H9 (cell line): Measurements from ENCODE around the gene CDH7. TPM values are rescaled to one million over a fixed set of nuclear protein-coding genes. Genes with fewer than 3 reads are reported as not detected.

Source experiments
- DNase-seq: peaks from one replicate; pipeline ENCODE4 v3.0.0-alpha.2; 2017
- H2AFZ ChIP-seq: one replicate; pipeline ENCODE4 v1.6.1; 2013; ENCODE audit warnings: mild to moderate bottlenecking, low read length, control low read depth, moderate library complexity
- H2AK5ac ChIP-seq: 2 replicates; pipeline ENCODE4 v1.6.1; 2013; ENCODE audit warnings: low read length, control low read depth, mixed read lengths; ENCODE audit not compliant: insufficient read length
- H2BK120ac ChIP-seq: one replicate; pipeline ENCODE4 v1.6.1; 2013; ENCODE audit warnings: low read depth, mild to moderate bottlenecking, low read length, control low read depth, inconsistent platforms; ENCODE audit not compliant: poor library complexity, severe bottlenecking
- H2BK12ac ChIP-seq: 2 replicates; pipeline ENCODE4 v1.6.1; 2013; ENCODE audit warnings: low read length, control low read depth, mixed read lengths, low read depth; ENCODE audit not compliant: insufficient read length
- H2BK15ac ChIP-seq: 2 replicates; pipeline ENCODE4 v1.6.1; 2013; ENCODE audit warnings: low read depth, low read length, control low read depth
- H2BK20ac ChIP-seq: one replicate; pipeline ENCODE4 v1.6.1; 2013; ENCODE audit warnings: low read depth, mild to moderate bottlenecking, low read length, control low read depth, inconsistent platforms; ENCODE audit not compliant: poor library complexity, severe bottlenecking
- H2BK5ac ChIP-seq: 2 replicates; pipeline ENCODE4 v1.6.1; 2013; ENCODE audit warnings: low read length, control low read depth, mixed read lengths; ENCODE audit not compliant: insufficient read length
- H3K14ac ChIP-seq: 2 replicates; pipeline ENCODE4 v1.6.1; 2013; ENCODE audit warnings: low read length, control low read depth; ENCODE audit not compliant: insufficient read depth
- H3K18ac ChIP-seq: 2 replicates; pipeline ENCODE4 v1.6.1; 2013; ENCODE audit warnings: low read depth, mild to moderate bottlenecking, mixed read lengths, low read length, control low read depth; ENCODE audit not compliant: insufficient read length
- H3K23ac ChIP-seq: 2 replicates; pipeline ENCODE4 v1.6.1; 2013; ENCODE audit warnings: low read length, control low read depth, mixed read lengths, low read depth; ENCODE audit not compliant: insufficient read length
- H3K23me2 ChIP-seq: 2 replicates; pipeline ENCODE4 v1.6.1; 2013; ENCODE audit warnings: low read depth, mild to moderate bottlenecking, mixed read lengths, low read length, control low read depth; ENCODE audit not compliant: insufficient read length, poor library complexity, severe bottlenecking
- H3K27ac ChIP-seq: 2 replicates; pipeline ENCODE4 v1.5.1; 2013; ENCODE audit warnings: low read length, control low read depth, mixed read lengths, low read depth; ENCODE audit not compliant: insufficient read length
- H3K27me3 ChIP-seq: 2 replicates; pipeline ENCODE4 v1.6.1; 2013; ENCODE audit warnings: low read length, control low read depth, inconsistent platforms; ENCODE audit not compliant: insufficient read depth
- H3K4ac ChIP-seq: 2 replicates; pipeline ENCODE4 v1.6.1; 2013; ENCODE audit warnings: low read depth, mild to moderate bottlenecking, control low read depth, inconsistent platforms, low read length, moderate library complexity
- H3K4me1 ChIP-seq: 2 replicates; pipeline ENCODE4 v1.6.1; 2013; ENCODE audit warnings: low read length, control low read depth, inconsistent platforms; ENCODE audit not compliant: insufficient read depth
- H3K4me2 ChIP-seq: 2 replicates; pipeline ENCODE4 v1.6.1; 2013; ENCODE audit warnings: low read length, control low read depth, mixed read lengths; ENCODE audit not compliant: insufficient read length, insufficient read depth
- H3K56ac ChIP-seq: 2 replicates; pipeline ENCODE4 v1.6.1; 2013; ENCODE audit warnings: low read depth, mild to moderate bottlenecking, mixed read lengths, low read length, control low read depth; ENCODE audit not compliant: insufficient read length
- H3K79me1 ChIP-seq: 2 replicates; pipeline ENCODE4 v1.6.1; 2013; ENCODE audit warnings: low read depth, mild to moderate bottlenecking, moderate library complexity, low read length, control low read depth, inconsistent platforms; ENCODE audit not compliant: insufficient read depth, poor library complexity, severe bottlenecking
- H3K79me2 ChIP-seq: 2 replicates; pipeline ENCODE4 v1.6.1; 2013; ENCODE audit warnings: low read length, control low read depth, inconsistent platforms; ENCODE audit not compliant: insufficient read depth
- H3K9ac ChIP-seq: 2 replicates; pipeline ENCODE4 v1.6.1; 2013; ENCODE audit warnings: low read length, control low read depth, mixed read lengths; ENCODE audit not compliant: insufficient read length; ENCODE audit errors: extremely low read depth
- H3K9me3 ChIP-seq: one replicate; pipeline ENCODE4 v1.6.1; 2013; ENCODE audit warnings: low read depth, low read length, inconsistent platforms; ENCODE audit not compliant: control insufficient read depth
- H3T11ph ChIP-seq: one replicate; pipeline ENCODE4 v1.6.1; 2013; ENCODE audit warnings: mild to moderate bottlenecking, low read length, control low read depth, inconsistent platforms
- H4K20me1 ChIP-seq: one replicate; pipeline ENCODE4 v1.6.1; 2013; ENCODE audit not compliant: control insufficient read depth, insufficient read length, insufficient read depth
- H4K5ac ChIP-seq: 2 replicates; pipeline ENCODE4 v1.6.1; 2013; ENCODE audit warnings: low read depth, mild to moderate bottlenecking, mixed read lengths, low read length, control low read depth; ENCODE audit not compliant: insufficient read length
- H4K8ac ChIP-seq: replicated peaks from 2 replicates; pipeline ENCODE4 v1.6.1; 2013; ENCODE audit warnings: low read length, control low read depth, mixed read lengths, low read depth; ENCODE audit not compliant: insufficient read length
- H4K91ac ChIP-seq: 2 replicates; pipeline ENCODE4 v1.6.1; 2013; ENCODE audit warnings: low read depth, mild to moderate bottlenecking, moderate library complexity, mixed read lengths, low read length, control low read depth; ENCODE audit not compliant: insufficient read length
- H3K27ac Mint-ChIP-seq, 3 experiments: 2 replicates in 2 of 3; 3 replicates in 1 of 3; pipeline ENCODE4 v1.8.0; 2020 to 2021; ENCODE audit warnings: mixed read lengths in 3 of 3, mild to moderate bottlenecking in 1 of 3, moderate library complexity in 1 of 3
- H3K27me3 Mint-ChIP-seq: 2 replicates; pipeline ENCODE4 v1.8.0; 2021; ENCODE audit warnings: low read depth, mild to moderate bottlenecking, moderate library complexity, mixed read lengths
- H3K36me3 Mint-ChIP-seq, 3 experiments: 2 replicates in 2 of 3; 3 replicates in 1 of 3; pipeline ENCODE4 v1.8.0; 2020 to 2021; ENCODE audit warnings: low read depth in 3 of 3, mixed read lengths in 3 of 3; ENCODE audit not compliant: insufficient read depth in 1 of 3
- H3K4me1 Mint-ChIP-seq, 2 experiments: 2 replicates each; pipeline ENCODE4 v1.8.0; 2020; ENCODE audit warnings: mixed read lengths in 2 of 2
- H3K4me3 Mint-ChIP-seq, 2 experiments: 2 replicates in 1 of 2; 3 replicates in 1 of 2; pipeline ENCODE4 v1.8.0; 2020 to 2021; ENCODE audit warnings: mild to moderate bottlenecking in 2 of 2, mixed read lengths in 2 of 2, moderate library complexity in 1 of 2
- H3K9me3 Mint-ChIP-seq, 2 experiments: 2 replicates in 1 of 2; 3 replicates in 1 of 2; pipeline ENCODE4 v1.8.0; 2020; ENCODE audit warnings: mild to moderate bottlenecking in 2 of 2, mixed read lengths in 2 of 2, moderate library complexity in 1 of 2
- whole genome bisulfite sequencing: extraction: QIAGEN DNeasy Blood & Tissue Kit; methylation state at CpG from one replicate; pipeline ENCODE4 v1.1.7; 2013; ENCODE audit warnings: missing lambda C conversion rate, low lambda C conversion rate, mixed read lengths; ENCODE audit not compliant: insufficient read length; ENCODE audit errors: extremely low coverage; 5-methylcytosine and 5-hydroxymethylcytosine counted together
- total RNA-seq: library from RNA; stranded (reverse); gene quantifications from 2 replicates; pipeline ENCODE4 v1.2.1, GENCODE V29; 2021
- TF ChIP-seq, protein P1 (sequence below): fragments of 200-600 bp; sonication (generic); conservative IDR thresholded peaks from 3 replicates; pipeline ENCODE4 v1.8.0; 2021; ENCODE audit warnings: antibody characterized with exemption, mild to moderate bottlenecking

Gene CDH7
- total RNA-seq, 1 experiment from 2014 or later: 0.13 TPM

GRCh38 chr18:65919018-65919417 is 168.2 kb downstream of the CDH7 start:
- H2AK5ac ChIP-seq: no peak overlapping the region
- H2BK20ac ChIP-seq: no peak overlapping the region
- H3K4ac ChIP-seq: no peak overlapping the region
- no peaks in the 10 kb centered on the region for H3K79me2 ChIP-seq
- H3K79me1 ChIP-seq: no peaks in the 10 kb centered on the region
- no peak overlapping the region for H4K91ac ChIP-seq
- H2BK12ac ChIP-seq: no peak overlapping the region
- H3K4me1 ChIP-seq: no peaks in the 10 kb centered on the region
- H3K18ac ChIP-seq: no peak overlapping the region
- H3K23me2 ChIP-seq: no peaks in the 10 kb centered on the region
- Mint-ChIP-seq H3K27ac (no peak overlapping the region), H3K27me3 (peaks cover 57% of the 10 kb centered on the region), H3K9me3 (no peaks in the 10 kb centered on the region), H3K4me1 (no peaks in the 10 kb centered on the region), H3K4me3 (no peak overlapping the region), H3K36me3 (no peaks in the 10 kb centered on the region)
- no peak for DNase-seq
- no peak overlapping the region for H3K23ac ChIP-seq
- no peak overlapping the region for H4K5ac ChIP-seq
- no peak overlapping the region for H2BK15ac ChIP-seq
- H3K27me3 ChIP-seq: no peaks in the 10 kb centered on the region
- H3K4me2 ChIP-seq: no peak overlapping the region
- no peak overlapping the region for H3T11ph ChIP-seq
- H3K9ac ChIP-seq: no peak overlapping the region
- H2AFZ ChIP-seq: no peak overlapping the region
- H4K20me1 ChIP-seq: no peaks in the 10 kb centered on the region
- H2BK120ac ChIP-seq: no peak overlapping the region
- H2BK5ac ChIP-seq: no peak overlapping the region
- TF ChIP-seq, protein P1, sequence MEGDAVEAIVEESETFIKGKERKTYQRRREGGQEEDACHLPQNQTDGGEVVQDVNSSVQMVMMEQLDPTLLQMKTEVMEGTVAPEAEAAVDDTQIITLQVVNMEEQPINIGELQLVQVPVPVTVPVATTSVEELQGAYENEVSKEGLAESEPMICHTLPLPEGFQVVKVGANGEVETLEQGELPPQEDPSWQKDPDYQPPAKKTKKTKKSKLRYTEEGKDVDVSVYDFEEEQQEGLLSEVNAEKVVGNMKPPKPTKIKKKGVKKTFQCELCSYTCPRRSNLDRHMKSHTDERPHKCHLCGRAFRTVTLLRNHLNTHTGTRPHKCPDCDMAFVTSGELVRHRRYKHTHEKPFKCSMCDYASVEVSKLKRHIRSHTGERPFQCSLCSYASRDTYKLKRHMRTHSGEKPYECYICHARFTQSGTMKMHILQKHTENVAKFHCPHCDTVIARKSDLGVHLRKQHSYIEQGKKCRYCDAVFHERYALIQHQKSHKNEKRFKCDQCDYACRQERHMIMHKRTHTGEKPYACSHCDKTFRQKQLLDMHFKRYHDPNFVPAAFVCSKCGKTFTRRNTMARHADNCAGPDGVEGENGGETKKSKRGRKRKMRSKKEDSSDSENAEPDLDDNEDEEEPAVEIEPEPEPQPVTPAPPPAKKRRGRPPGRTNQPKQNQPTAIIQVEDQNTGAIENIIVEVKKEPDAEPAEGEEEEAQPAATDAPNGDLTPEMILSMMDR: no peak
- no peak overlapping the region for H3K56ac ChIP-seq
- no peak overlapping the region for H3K27ac ChIP-seq
- no peak overlapping the region for H3K14ac ChIP-seq
- no peak overlapping the region for H4K8ac ChIP-seq
- no CpG with 5 or more reads among the region's 3 CpGs for WGBS
- no peaks in the 10 kb centered on the region for H3K9me3 ChIP-seq
